Measurements from ENCODE around the gene ZNF276. TPM values are rescaled to one million over a fixed set of nuclear protein-coding genes. Genes with fewer than 3 reads are reported as not detected.
"Not testable (repeated sequence)": the region's sequence is repeated elsewhere in the genome, so short reads cannot be mapped to it uniquely, and the experiment has no call there.

Gene ZNF276
- total RNA-seq, 1 experiment from 2014 or later, result 18.6 TPM

DNA sequence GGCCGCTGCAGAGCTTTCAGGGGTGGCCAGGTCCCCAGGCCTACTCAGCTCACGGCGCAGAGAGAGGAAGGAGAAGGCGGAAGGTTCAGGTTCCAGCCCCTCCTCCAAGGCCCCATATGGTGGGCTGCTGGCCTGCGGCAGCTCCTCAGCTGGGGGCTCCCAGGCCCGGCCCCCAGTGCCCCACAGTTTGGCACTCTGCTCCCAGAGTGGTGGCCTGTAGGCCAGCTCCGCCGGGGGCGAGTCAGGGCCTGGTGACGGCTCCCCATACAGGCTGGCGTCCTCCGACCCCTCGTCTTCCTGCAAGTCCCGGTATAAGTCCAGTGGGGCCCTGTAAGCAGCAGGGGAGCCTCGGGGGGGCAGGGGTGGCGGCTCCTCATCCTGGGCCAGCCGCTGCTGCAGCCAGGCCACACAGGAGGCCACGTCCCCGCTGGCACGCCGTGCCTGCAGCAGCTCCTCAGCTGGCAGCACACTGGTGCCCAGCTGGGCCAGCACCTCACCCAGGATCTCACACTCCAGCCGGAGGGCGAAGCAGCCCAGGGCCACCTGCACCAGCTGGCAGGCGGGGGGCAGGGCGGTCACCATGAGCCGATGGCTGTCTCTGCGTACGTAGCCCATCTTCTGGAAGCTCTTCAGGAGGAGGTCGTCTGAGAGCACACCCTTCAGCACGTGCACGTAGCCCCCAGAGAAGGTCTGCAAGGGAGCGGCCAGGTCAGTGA is 23.6 kb upstream of the ZNF276 start:
- H3K79me2 ChIP-seq (ENCODE audit: insufficient read depth, low read length), result no peaks in the 10 kb centered on the region
- no CpG with 5 or more reads among the region's 32 CpGs for WGBS (ENCODE audit: extremely low coverage, insufficient read length, low lambda C conversion rate)
- peaks cover 9 to 12% of the 10 kb centered on the region in 2 experiments for H3K4me1 Mint-ChIP-seq
- H3K27me3 Mint-ChIP-seq (ENCODE audit: low read depth), result peaks cover 4% of the 10 kb centered on the region
- H2AFZ ChIP-seq (ENCODE audit: low read length), result no peak overlapping the region
- H3K23me2 ChIP-seq (ENCODE audit: insufficient read length, low read depth, low read length, poor library complexity, severe bottlenecking), result peaks cover 11% of the 10 kb centered on the region
- no peaks in the 10 kb centered on the region for H4K20me1 ChIP-seq (ENCODE audit: control insufficient read depth, insufficient read depth, insufficient read length)
- no peak overlapping the region for H2BK15ac ChIP-seq (ENCODE audit: low read depth, low read length)
- H2BK120ac ChIP-seq (ENCODE audit: low read depth, low read length, poor library complexity, severe bottlenecking), result no peak overlapping the region
- no peak for TF ChIP-seq CTCF (conservative IDR thresholded peaks at IDR 0.05)
- H3K4me1 ChIP-seq (ENCODE audit: insufficient read depth, low read length), result no peaks in the 10 kb centered on the region
- no peak overlapping the region for H4K5ac ChIP-seq (ENCODE audit: insufficient read length, low read depth, low read length)
- no peak overlapping the region for H3T11ph ChIP-seq (ENCODE audit: low read length)
- H3K27ac Mint-ChIP-seq, result no peak overlapping the region
- H2BK20ac ChIP-seq (ENCODE audit: low read depth, low read length, poor library complexity, severe bottlenecking), result no peak overlapping the region
- no peak overlapping the region for H4K8ac ChIP-seq (replicated peaks; ENCODE audit: insufficient read length, low read depth, low read length)
- H2BK5ac ChIP-seq (ENCODE audit: insufficient read length, low read length), result no peak overlapping the region
- H3K9me3 Mint-ChIP-seq, result no peaks in the 10 kb centered on the region; a peak in 1 of 5 replicates
- H3K4me3 Mint-ChIP-seq, result no peak overlapping the region
- peaks cover 13 to 42% (median 33%) of the 10 kb centered on the region in 3 experiments for H3K36me3 Mint-ChIP-seq (ENCODE audit: insufficient read depth in 1 of 3, low read depth in 3 of 3)
- no peak overlapping the region for H3K18ac ChIP-seq (ENCODE audit: insufficient read length, low read depth, low read length)
- no peak overlapping the region for H2AK5ac ChIP-seq (ENCODE audit: insufficient read length, low read length)
- no peaks in the 10 kb centered on the region for H3K27me3 ChIP-seq (ENCODE audit: insufficient read depth, low read length)
- H3K9ac ChIP-seq (ENCODE audit: extremely low read depth, insufficient read length, low read length), result no peak overlapping the region
- H3K23ac ChIP-seq (ENCODE audit: insufficient read length, low read depth, low read length), result no peak overlapping the region
- H3K4ac ChIP-seq (ENCODE audit: low read depth, low read length), result no peak overlapping the region
- H2BK12ac ChIP-seq (ENCODE audit: insufficient read length, low read depth, low read length), result no peak overlapping the region
- H3K14ac ChIP-seq (ENCODE audit: insufficient read depth, low read length), result no peak overlapping the region
- no peak overlapping the region for H3K27ac ChIP-seq (ENCODE audit: insufficient read length, low read depth, low read length)
- H3K56ac ChIP-seq (ENCODE audit: insufficient read length, low read depth, low read length), result no peak overlapping the region
- H3K9me3 ChIP-seq (ENCODE audit: control insufficient read depth, low read depth, low read length), result no peaks in the 10 kb centered on the region
- no peak overlapping the region for H4K91ac ChIP-seq (ENCODE audit: insufficient read length, low read depth, low read length)
- H3K4me2 ChIP-seq (ENCODE audit: insufficient read depth, insufficient read length, low read length), result no peak overlapping the region
- no peak for DNase-seq
- H3K79me1 ChIP-seq (ENCODE audit: insufficient read depth, low read depth, low read length, poor library complexity, severe bottlenecking), result no peaks in the 10 kb centered on the region

DNA sequence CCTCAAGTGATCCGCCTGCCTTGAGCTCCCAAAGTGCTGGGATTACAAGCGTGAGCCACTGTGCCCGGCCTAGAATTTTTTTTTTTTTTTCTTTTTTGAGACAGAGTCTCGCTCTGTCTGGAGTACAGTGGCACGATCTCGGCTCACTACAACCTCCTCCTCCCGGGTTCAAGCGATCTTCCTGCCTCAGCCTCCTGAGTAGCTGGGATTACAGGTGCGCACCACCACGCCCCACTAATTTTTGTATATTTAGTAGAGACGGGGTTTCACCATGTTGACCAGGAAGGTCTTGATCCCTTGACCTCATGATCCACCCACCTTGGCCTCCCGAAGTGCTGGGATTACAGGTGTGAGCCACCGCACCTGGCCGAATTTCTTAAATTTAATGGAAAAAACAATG is 22.6 kb upstream of the ZNF276 start:
- not testable (repeated sequence) for H3K4me2 ChIP-seq (ENCODE audit: insufficient read depth, insufficient read length, low read length); H3T11ph ChIP-seq (ENCODE audit: low read length); H3K9ac ChIP-seq (ENCODE audit: extremely low read depth, insufficient read length, low read length); H2BK20ac ChIP-seq (ENCODE audit: low read depth, low read length, poor library complexity, severe bottlenecking); H2BK12ac ChIP-seq (ENCODE audit: insufficient read length, low read depth, low read length); H2BK120ac ChIP-seq (ENCODE audit: low read depth, low read length, poor library complexity, severe bottlenecking); H4K20me1 ChIP-seq (ENCODE audit: control insufficient read depth, insufficient read depth, insufficient read length); H3K23ac ChIP-seq (ENCODE audit: insufficient read length, low read depth, low read length); H3K18ac ChIP-seq (ENCODE audit: insufficient read length, low read depth, low read length); H3K79me2 ChIP-seq (ENCODE audit: insufficient read depth, low read length); H4K91ac ChIP-seq (ENCODE audit: insufficient read length, low read depth, low read length); H4K5ac ChIP-seq (ENCODE audit: insufficient read length, low read depth, low read length); H3K56ac ChIP-seq (ENCODE audit: insufficient read length, low read depth, low read length); H2BK5ac ChIP-seq (ENCODE audit: insufficient read length, low read length); H3K9me3 Mint-ChIP-seq; H3K4me1 ChIP-seq (ENCODE audit: insufficient read depth, low read length); H2BK15ac ChIP-seq (ENCODE audit: low read depth, low read length); H3K4ac ChIP-seq (ENCODE audit: low read depth, low read length); H3K14ac ChIP-seq (ENCODE audit: insufficient read depth, low read length); H3K9me3 ChIP-seq (ENCODE audit: control insufficient read depth, low read depth, low read length); H4K8ac ChIP-seq (replicated peaks; ENCODE audit: insufficient read length, low read depth, low read length); H3K79me1 ChIP-seq (ENCODE audit: insufficient read depth, low read depth, low read length, poor library complexity, severe bottlenecking); H3K27ac ChIP-seq (ENCODE audit: insufficient read length, low read depth, low read length); H2AK5ac ChIP-seq (ENCODE audit: insufficient read length, low read length); H2AFZ ChIP-seq (ENCODE audit: low read length); H3K27ac Mint-ChIP-seq; H3K27me3 ChIP-seq (ENCODE audit: insufficient read depth, low read length); DNase-seq
- Mint-ChIP-seq H3K4me3 (peak overlapping the region in 1 of 2 experiments; percentile 4; a peak in 1 of 5 replicates), H3K36me3 (ENCODE audit: insufficient read depth in 1 of 3, low read depth in 3 of 3) (peaks cover 8 to 33% (median 26%) of the 10 kb centered on the region in 3 experiments), H3K4me1 (peaks cover 9 to 12% of the 10 kb centered on the region in 2 experiments), H3K27me3 (ENCODE audit: low read depth) (peaks cover 13% of the 10 kb centered on the region)
- WGBS (ENCODE audit: extremely low coverage, insufficient read length, low lambda C conversion rate), result no CpG with 5 or more reads among the region's 14 CpGs
- peaks cover 11% of the 10 kb centered on the region for H3K23me2 ChIP-seq (ENCODE audit: insufficient read length, low read depth, low read length, poor library complexity, severe bottlenecking)

Measured in H9 (cell line).